NT2/D1 (cell line): ENCODE results near the gene UNC5C.

Experiments used
- SUZ12 ChIP-seq: IDR thresholded peaks from 2 replicates; pipeline ENCODE4 v1.6.1; 2011; ENCODE audit not compliant: insufficient read length, insufficient read depth; ENCODE audit errors: extremely low read depth
- YY1 ChIP-seq: IDR thresholded peaks from 2 replicates; pipeline ENCODE4 v1.6.1; 2011; ENCODE audit not compliant: insufficient read length, insufficient read depth
- ZNF274 ChIP-seq: IDR thresholded peaks from 2 replicates; pipeline ENCODE4 v1.6.1; 2011; ENCODE audit warnings: mild to moderate bottlenecking, low read depth, low read length

DNA sequence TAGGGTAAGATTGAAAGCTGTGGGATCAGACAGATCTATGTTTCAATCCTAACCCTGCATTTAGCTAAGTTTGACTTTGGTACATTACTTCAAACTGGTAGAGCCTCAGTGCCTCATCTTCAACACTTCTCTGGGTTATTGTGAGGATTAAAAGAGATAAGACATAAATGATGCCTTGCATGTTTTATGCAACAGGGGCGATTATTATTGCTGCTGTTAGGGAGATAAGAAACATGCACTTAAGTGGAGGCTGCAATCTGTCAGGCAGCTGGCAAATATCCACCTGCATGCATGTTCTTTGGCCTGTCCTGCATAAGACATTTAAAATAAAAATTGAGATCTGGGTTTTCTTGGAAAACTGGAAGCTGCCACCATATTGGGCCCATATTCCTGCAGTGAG lies 24.6 kb downstream of the UNC5C start:
- TF ChIP-seq SUZ12 (no peak), ZNF274 (no peak), YY1 (no peak)
